Fibroblast of skin of back (primary cell): ENCODE data around the gene SOX5.
"Not testable (repeated sequence)": the region's sequence is repeated elsewhere in the genome, so short reads cannot be mapped to it uniquely, and the experiment has no call there.

Experiments
- DNase-seq: peaks from one replicate; pipeline ENCODE4 v3.0.0-alpha.2; 2013

SOX5 gene

DNA sequence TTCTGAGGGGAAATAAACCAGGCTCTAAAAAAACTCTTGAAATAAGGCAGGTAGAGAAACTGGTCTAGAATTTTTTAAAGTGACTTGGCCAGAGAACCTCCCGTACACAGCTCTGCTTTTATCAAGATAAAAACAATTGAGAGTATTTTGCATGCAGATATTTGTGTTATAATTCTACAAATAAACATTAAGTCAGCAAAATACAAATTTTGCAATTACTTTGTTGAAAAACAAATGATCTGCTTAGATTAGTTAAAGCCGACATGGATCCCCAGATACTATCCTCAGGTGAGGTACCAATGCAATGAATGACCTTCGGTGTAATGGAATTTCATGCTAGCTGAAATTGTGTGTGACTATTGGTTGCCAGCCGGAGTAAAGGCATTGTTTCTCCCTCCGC is 197.2 kb downstream of the SOX5 start:
- DNase-seq: no peak

DNA sequence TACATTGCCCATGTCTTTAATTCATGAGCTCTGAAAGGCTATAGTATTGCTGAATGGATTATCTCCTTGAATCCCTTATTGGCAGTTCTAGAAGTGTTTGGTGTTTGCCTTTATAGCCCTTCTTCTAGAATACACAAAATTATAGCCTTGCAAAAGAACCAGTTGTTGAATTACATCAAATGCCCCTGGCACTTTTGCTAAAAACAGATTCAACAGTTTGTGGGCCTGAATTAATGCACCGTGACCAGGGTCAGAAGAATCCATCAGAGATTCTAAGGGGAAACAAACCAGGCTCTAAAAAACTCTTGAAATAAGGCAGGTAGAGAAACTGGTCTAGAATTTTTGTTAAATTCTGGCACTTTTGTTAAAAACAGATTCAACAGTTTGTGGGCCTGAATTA is 197.8 kb downstream of the SOX5 start:
- DNase-seq: no peak

DNA sequence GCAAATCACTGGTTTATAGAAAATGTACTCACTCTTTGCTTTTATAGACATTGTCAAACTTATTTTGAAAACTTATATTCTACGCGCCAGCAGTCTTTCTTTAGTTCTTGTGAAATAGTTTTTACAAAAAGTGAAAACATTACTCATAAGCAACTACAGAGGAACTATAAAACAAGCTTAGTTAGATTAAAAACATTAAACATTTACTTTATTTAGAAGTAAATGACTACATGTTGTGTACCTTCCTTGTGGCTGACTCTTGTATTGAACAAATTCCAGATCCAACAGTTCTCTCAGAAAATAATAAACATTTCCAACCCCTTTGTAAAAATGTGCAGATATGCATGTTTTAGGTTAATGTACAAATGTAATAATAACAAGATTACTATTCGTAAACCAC is 198.5 kb downstream of the SOX5 start:
- no peak for DNase-seq

DNA sequence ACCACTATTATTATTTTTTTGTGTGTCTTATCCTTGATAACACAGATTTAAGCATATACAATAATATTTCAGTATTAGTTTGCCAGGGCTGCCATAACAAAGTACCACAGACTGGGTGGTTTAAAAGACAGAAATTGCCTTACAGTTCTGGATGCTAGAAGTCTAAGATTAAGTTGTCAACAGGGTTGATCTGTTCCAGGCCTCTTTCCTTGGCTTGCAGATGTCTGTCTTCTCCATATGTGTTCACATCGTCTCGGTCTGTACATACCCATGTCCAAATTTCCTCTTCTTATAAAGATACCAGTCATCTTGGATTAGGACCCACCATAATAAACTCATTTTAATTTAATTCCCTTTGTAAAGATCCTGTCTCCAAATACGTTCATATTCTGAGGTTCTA is 204.8 kb downstream of the SOX5 start:
- no peak for DNase-seq

DNA sequence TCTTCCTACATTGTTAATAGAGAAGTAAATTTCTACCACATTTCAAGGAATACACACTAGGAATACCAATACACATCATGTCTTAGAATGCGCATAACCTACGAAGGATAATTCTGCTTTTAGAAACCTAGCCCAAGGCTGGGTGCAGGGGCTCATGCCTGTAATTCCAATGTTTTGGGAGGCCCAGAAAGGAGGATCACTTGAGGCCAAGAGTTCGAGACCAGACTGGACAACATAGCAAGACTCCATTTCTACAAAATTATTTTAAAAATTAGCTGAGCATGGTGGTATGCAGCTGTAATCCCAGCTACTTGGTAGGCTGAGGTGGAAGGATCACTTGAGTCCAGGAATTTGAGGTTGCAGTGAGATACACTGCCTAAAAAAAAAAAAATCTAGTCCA is 206.9 kb downstream of the SOX5 start:
- no peak for DNase-seq

DNA sequence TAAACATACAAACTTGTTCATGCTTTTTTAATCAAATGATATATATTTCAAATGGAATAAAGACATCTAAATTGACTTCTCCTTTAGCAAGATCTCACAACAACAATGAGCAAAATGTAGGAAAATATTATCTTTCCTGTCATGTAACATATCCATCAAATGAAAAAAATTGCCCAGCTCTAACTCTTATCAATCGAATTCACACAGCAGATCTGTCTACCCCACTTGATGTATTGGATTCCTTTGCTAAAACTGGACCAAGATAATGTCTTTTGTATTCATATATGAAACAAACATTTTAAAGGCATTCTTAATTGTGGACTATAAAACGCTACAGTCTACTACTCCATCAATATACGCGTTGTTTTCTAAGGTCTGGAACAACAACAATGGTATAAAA is 218.0 kb downstream of the SOX5 start:
- DNase-seq: no peak

DNA sequence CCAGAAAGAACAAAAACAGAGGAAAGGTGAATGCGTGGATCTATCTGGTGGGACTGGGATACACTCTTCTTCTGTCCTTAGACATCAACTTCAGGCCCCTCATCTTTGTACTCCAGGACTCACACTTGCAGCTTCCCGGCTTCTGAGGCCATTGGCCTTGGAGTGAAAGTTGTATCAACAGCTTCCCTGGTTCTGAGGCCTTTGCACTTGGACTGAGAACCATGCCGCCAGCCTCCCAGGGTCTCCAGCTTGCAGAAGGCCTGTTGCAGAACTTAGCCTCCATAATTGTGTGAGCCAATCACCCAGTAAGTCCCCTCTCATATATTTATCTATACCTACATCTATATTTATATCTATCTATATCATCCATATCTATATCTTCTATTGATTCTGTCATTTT is 218.4 kb downstream of the SOX5 start:
- DNase-seq: no peak

DNA sequence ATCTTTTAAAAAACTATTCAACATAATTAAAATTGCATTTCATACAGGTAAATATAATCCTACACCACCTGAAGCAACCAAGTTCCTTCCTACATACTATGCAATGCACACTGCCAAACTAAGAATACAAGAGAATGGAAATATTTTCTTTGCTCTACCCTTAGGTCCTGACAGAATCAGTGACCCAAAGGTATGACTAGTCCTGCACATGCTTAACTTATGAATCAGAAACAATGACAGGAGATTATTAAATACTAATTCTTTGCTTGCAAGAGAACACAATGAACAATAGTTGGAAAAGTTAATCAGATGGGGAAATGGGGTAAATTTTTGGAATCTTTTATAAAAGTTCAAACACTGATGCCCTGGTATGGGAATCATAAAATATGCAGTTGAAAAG is 220.1 kb downstream of the SOX5 start:
- DNase-seq: no peak

DNA sequence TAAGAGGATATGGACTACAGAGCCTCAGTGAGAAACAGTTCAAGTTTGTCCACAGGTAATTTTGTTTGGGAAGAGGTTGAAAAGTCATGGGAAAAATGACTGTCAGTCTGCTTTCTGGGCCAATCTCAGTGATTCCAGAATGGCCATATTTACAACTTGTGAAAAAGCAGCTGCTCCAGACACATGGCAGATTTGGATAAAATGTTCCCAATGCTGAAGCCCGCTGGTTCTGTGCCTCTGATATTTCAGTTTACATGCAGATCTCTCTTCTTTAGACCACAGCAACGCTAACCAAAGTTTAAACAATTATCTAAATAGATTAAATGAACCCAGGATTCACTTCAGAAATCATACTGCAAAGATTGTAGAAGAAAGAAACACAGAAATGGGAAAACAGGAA is 222.8 kb downstream of the SOX5 start:
- DNase-seq: no peak

DNA sequence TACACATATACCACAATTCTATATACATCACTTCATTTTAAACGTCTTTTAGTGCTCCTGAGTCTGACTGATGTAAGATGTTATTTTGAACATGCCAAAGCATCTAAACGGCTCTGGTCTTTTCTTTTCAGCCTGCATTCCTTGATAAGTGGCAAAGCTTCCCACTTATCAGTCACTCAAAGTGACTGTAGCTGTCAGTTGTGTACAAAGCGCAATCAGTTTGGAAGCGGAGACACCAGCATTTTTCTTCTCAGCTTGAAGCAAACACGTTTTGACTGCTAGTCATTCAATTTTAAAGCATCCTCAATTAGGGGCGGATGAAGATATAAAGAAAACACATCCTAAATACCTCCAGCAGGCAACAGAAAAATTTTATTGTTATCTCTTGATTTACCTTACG is 226.8 kb downstream of the SOX5 start:
- DNase-seq: no peak

DNA sequence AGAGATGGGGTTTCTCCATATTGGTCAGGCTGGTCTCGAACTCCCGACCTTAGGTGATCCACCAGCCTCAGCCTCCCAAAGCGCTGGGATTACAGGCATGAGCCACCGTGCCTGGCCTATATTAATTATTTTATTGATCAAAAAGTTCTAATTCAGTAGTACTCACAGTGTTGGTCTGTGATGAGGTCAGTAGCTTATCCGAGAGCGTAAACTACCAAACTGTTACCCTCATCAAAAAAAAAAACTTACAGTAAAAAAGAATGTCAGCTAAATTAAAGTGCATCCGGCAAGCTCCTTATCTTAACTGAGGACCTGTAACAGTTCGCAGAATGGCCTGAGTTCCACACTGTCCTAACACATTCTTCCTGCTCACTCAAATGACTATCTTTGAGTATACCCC is 228.2 kb downstream of the SOX5 start:
- no peak for DNase-seq

DNA sequence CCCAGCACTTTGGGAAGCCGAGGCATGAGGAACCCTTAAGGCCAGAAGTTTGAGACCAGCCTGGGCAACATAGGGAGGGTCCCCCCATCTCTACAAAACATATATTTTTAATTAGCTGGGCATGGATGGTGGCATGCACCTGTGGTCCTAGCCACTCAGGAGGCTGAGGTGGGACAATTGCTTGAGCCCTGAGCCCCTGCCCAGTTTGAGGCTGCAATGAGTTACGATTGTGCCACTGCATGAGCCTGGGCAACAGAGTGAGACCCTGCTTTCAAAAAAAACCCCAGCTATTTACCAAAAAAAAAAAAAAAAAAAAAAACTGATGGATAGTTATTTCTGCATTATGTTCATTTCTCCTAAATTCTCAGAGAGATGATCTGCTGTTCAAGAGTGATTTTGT is 230.0 kb downstream of the SOX5 start:
- no peak for DNase-seq

DNA sequence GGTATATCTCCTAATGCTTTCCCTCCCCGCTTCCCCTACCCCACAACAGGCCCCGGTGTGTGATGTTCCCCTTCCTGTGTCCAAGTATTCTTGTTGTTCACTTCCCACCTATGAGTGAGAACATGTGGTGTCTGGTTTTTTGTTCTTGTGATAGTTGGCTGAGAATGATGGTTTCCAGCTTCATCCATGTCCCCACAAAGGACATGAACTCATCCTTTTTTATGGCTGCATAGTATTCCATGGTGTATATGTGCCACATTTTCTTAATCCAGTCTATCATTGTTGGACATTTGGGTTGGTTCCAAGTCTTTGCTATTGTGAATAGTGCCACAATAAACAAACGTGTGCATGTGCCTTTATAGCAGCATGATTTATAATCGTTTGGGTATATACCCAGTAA is 239.1 kb downstream of the SOX5 start:
- DNase-seq: not testable (repeated sequence)

DNA sequence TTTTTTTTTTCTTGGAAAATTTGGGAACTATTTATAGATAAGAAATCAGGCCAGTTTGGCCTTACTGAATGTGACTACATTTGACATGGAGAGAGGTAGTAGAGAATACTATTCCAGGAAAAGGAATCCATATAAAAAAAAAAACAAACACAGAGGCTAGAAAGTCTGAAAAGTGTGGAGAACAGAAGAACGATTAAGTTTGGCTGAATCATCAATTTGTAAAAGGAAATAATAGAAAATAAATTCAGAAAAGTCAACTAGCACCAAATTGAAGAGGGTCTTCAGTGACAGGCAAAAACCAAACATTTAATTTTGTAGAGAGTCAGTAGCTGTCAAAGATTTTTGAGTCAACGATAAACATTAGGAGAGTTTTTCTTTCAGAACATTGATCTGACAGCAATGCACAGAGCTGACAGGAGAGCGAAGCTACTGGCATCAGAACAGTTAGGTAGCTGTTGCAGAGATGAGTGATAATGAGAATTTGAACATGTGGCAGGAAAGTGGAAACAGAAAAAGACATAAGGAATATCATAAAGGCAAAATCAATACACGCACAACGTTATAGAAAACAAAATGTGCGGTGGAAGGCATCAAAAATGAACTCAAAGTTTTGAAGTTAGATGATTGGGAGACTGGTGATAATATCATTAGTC is 241.2 kb downstream of the SOX5 start:
- DNase-seq: no peak

DNA sequence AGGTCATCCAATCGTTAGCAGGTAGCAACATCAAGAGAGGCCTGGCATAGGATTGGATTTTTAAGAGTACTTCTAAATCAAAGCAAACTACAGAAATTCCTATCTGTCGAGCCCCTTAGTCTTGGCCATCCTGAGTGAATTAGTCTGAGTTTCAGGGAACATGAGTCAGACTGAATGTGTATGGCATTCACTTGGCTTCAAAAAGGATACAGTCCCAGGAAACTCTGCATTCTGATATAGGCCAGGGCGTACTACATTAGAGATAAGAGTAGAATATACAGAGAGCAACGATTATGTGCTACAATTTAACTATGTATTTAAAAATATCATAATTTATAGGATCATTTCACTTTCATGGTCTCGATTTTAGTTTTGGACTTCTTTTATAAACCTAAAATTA is 242.2 kb downstream of the SOX5 start:
- DNase-seq: no peak

DNA sequence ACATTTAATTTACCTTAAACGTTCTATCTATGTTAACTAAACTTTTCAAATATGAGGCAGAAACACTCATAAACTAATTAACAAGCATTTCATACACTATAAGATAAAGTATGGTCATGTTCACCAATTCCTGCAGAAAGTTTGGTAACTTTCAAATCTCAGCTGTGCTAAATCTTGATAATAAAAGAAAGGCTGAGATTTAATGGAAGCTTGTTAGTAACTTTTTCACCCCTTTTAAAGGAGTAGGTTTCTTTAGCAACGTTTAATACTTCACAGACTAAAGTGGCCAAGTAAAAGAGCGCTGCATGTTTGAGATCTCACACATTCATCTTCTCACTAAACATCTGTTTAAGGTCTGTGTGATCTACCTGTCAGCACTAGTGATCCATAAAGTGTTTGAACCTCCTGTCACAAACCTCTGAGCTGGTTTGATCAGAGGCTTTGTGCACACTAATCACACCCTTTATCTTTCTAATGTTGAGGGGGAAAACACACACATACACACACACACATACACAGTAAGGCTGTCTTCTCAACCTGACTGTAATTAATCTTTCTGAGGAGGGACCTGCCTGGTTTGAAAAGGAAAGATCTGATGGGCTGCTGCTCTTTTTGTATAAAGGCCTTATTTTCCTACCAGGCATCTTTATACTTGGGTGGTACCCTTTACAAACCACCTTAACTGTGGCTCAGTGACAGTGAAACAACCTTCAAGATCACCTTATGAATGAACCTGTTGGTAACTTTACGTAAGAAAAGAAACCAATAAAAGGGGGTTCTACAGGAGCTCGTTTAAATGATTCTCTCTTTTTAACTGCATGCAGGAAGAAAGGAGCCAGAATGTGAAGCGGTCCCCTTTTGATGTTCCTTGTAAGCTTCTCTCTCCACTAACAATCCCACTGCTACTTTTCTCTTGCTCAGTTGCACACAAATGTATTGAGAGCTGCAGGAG is 244.2 kb downstream of the SOX5 start:
- DNase-seq: no peak

DNA sequence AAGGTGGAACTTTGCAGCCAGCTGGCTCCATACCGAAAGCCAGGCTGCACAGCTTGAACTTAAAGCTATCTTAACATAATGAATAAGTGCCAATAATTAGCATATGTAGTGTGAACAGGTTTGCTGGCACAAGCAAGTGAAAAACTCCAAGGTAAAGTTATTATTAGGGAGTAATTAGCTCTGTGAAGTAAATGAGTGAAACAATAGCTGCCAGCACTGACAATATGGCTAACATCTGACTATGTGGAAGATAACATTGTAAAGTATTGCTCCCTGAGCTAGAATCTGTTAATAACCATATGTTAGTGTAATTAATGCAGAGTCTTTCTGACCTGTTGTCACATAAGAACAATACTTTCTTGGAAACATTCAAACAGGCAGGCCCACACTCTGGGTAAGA is 246.4 kb downstream of the SOX5 start:
- no peak for DNase-seq

DNA sequence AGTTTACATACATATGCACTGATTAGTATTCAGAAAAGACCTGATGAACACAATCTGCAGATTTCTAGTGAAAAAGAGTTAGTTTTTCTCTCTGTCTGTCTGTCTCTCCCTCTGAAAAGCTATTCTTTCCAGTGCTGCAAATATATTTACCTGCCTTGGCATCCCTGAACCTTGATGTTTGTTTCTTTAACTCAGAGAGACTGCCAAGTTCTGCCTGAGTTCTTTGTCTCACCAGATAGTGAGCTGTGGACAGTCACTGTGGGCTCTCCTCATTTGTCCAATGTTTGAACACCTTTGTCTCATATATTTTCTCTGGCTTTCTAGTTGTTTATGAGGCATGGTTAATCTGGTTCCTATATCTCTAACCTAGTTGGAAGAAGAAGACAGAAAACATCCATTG is 250.4 kb downstream of the SOX5 start:
- DNase-seq: no peak

DNA sequence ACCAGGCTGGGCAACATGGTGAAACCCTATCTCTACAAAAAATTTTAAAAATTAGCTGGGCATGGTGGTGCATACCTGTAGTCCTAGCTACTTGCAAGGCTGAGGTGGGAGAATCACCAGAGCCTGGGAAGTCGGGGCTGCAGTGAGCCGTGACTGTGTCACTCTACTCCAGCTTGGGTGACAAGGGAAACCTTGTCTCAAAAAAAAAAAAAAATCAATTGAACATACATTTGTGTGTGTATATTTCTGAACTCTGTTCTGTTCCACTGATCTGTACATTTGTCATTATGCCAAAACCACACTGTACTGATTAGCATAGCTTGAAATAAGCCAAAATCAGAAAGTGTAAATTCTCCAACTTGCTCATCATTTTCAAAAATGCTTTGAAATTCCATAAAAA is 254.6 kb downstream of the SOX5 start:
- DNase-seq: no peak

DNA sequence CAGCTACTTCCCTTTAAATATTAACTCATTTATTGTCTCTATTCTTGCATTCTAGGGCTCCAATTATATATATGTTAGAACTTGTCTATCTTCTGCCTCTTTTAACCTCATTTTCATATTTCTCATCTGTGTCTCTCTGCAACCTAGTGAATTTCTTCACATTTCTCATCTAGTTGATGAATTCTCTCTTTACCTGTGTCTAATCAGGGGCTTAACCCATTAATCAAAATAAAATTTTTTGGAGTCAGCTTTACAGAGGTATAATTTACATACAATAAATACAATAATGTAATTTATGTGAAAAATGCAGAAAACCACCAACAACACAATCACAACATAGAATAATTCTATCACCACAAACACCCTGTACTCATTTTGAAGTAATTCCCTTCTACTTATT is 255.2 kb downstream of the SOX5 start:
- DNase-seq: no peak

DNA sequence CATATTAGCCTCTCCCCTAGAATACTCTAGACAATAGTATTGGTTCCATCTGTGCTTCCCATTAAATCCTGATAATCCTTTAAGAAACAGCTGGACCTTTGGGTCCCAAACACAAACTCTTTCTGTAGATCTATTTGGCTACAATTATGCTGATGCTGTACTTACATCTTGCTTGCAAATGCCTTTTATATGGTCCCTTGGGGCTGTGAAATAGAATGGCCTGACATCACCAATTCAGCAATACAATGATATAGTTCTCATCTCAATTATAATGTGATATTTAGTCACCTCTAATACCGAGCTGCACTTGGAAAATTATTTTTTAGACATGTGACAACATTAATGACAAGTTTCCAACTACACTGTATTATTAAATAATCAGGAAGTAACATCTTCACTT is 261.5 kb downstream of the SOX5 start:
- no peak for DNase-seq

DNA sequence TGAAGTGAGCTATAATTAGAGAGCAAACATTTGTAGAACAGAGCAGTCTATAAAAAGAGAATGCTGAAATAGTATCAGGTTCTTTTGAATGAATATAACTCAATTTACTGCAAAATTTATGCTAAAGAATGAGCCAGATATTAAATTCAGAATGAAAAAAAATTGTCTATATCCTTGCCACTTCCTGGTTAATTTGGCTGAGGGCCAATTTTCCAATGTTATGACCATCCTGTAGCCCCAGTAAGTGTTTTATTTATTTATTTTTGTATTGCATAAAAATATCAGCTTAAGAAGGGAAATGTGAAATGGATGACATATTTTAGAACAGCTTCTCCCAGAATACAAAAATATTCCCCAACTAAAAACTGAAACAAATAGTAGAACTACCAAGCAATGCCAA is 263.4 kb downstream of the SOX5 start:
- no peak for DNase-seq

DNA sequence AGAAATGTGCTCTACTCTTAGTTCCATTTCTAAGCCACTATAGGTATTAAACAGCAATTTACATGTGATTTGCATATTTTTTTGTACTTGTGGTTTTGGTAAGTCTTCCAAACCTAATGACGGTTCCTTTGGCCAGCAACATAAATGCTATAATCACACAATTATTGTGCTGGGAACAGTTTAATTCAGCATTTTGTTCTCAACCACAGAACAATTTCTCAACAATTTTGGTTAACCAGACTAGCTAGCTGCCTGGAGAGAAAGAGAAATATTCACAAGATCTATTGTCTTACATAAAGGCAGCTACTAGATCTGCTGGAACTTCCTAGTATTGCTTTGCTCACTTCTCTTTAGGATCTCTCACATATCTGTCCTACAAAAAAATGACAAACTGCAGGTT is 265.3 kb downstream of the SOX5 start:
- DNase-seq: no peak

DNA sequence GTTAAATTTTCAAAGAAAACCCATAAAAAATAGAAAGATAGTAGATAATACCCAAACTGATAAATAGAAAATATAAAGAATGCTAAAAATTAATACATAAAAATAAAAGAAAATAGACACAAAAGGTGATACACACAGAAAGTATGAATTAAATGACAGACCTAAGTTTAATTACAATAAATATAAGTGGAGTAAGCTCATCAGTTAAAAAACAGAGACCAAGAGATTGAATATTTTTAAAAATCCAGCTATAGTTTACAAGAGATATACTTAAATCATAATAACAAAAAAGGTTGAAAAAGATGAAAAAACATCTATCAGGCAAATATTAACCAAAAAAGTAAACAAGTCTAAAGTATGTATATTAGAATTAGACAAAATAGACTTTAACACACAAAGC is 268.2 kb downstream of the SOX5 start:
- no peak for DNase-seq
